ENCODE measurements around the gene HAUS2.

The HAUS2 gene

GRCh38 chr15:42578984-42579537 is 30.4 kb downstream of the HAUS2 start:
- Histone ChIP-seq H3K27me3 (ENCODE audit: insufficient read depth, poor library complexity, severe bottlenecking) (no peaks in the 10 kb centered on the region), H3K27ac (ENCODE audit: poor library complexity, severe bottlenecking) (no peak overlapping the region), H3K9me3 (ENCODE audit: severe bottlenecking) (no peaks in the 10 kb centered on the region), H3K4me1 (ENCODE audit: insufficient read depth, poor library complexity, severe bottlenecking) (peaks cover 9% of the 10 kb centered on the region), H3K36me3 (ENCODE audit: low read depth) (no peaks in the 10 kb centered on the region), H3K4me3 (ENCODE audit: severe bottlenecking) (no peak overlapping the region)
- ATAC-seq (ENCODE audit: low read depth) (no peak), DNase-seq (ENCODE audit: low spot score) (no peak)
- TF ChIP-seq CTCF (IDR thresholded peaks at IDR 0.05; ENCODE audit: poor library complexity, severe bottlenecking), result no peak

GRCh38 chr15:42581272-42581730 is 32.7 kb downstream of the HAUS2 start:
- TF ChIP-seq CTCF (IDR thresholded peaks at IDR 0.05; ENCODE audit: poor library complexity, severe bottlenecking), result no peak
- peak overlapping the region; percentile 28 for H3K4me3 ChIP-seq (ENCODE audit: severe bottlenecking)
- H3K27me3 ChIP-seq (ENCODE audit: insufficient read depth, poor library complexity, severe bottlenecking), result no peaks in the 10 kb centered on the region
- no peaks in the 10 kb centered on the region for H3K9me3 ChIP-seq (ENCODE audit: severe bottlenecking)
- peak; percentile 87 for DNase-seq (ENCODE audit: low spot score)
- H3K27ac ChIP-seq (ENCODE audit: poor library complexity, severe bottlenecking), result no peak overlapping the region
- no peaks in the 10 kb centered on the region for H3K36me3 ChIP-seq (ENCODE audit: low read depth)
- H3K4me1 ChIP-seq (ENCODE audit: insufficient read depth, poor library complexity, severe bottlenecking), result peaks cover 4% of the 10 kb centered on the region
- ATAC-seq (ENCODE audit: low read depth), result peak; percentile 98

- ATAC-seq (ENCODE audit: low read depth) (no peak), DNase-seq (ENCODE audit: low spot score) (no peak)
- H3K27ac ChIP-seq (ENCODE audit: poor library complexity, severe bottlenecking), result no peak overlapping the region
- no peaks in the 10 kb centered on the region for H3K27me3 ChIP-seq (ENCODE audit: insufficient read depth, poor library complexity, severe bottlenecking)
- no peaks in the 10 kb centered on the region for H3K4me1 ChIP-seq (ENCODE audit: insufficient read depth, poor library complexity, severe bottlenecking)
- no peaks in the 10 kb centered on the region for H3K9me3 ChIP-seq (ENCODE audit: severe bottlenecking)
- no peak for TF ChIP-seq CTCF (IDR thresholded peaks at IDR 0.05; ENCODE audit: poor library complexity, severe bottlenecking)
- H3K4me3 ChIP-seq (ENCODE audit: severe bottlenecking), result no peak overlapping the region
- H3K36me3 ChIP-seq (ENCODE audit: low read depth), result no peaks in the 10 kb centered on the region
Observed at GRCh38 chr15:42582569-42583375, 34.1 kb downstream of the HAUS2 start.

- H3K27me3 ChIP-seq (ENCODE audit: insufficient read depth, poor library complexity, severe bottlenecking), result no peaks in the 10 kb centered on the region
- DNase-seq (ENCODE audit: low spot score) (no peak), ATAC-seq (ENCODE audit: low read depth) (no peak)
- no peak for TF ChIP-seq CTCF (IDR thresholded peaks at IDR 0.05; ENCODE audit: poor library complexity, severe bottlenecking)
- no peaks in the 10 kb centered on the region for H3K9me3 ChIP-seq (ENCODE audit: severe bottlenecking)
- no peaks in the 10 kb centered on the region for H3K36me3 ChIP-seq (ENCODE audit: low read depth)
- H3K4me1 ChIP-seq (ENCODE audit: insufficient read depth, poor library complexity, severe bottlenecking), result no peaks in the 10 kb centered on the region
- H3K4me3 ChIP-seq (ENCODE audit: severe bottlenecking), result no peak overlapping the region
- no peak overlapping the region for H3K27ac ChIP-seq (ENCODE audit: poor library complexity, severe bottlenecking)
Observed at GRCh38 chr15:42584031-42584765, 35.6 kb downstream of the HAUS2 start.

Measured in RWPE2 (cell line).